Uterus (tissue), 4 donors: ENCODE results near the gene ST3GAL6. TPM values are rescaled to one million over a fixed set of nuclear protein-coding genes. Genes with fewer than 3 reads are reported as not detected.

Experiments used
- DNase-seq, 2 donors: peaks; one replicate each; pipeline ENCODE4 v3.0.0-alpha.2; 2019 to 2020
- H3K27ac ChIP-seq, 2 donors: fragments of 200-600 bp; sonication (generic); 1 replicate in 1 of 2; 2 replicates in 1 of 2; pipeline ENCODE4 v1.5.1; 2016 to 2018
- H3K27me3 ChIP-seq, 2 donors: fragments of 200-600 bp; sonication (generic); one replicate each; pipeline ENCODE4 v1.5.1; 2018 to 2019; ENCODE audit warnings: control low read depth in 1 of 2
- H3K36me3 ChIP-seq, 2 donors: fragments of 200-600 bp; sonication (generic); one replicate each; pipeline ENCODE4 v1.5.1; 2019; ENCODE audit warnings: control low read depth in 1 of 2
- H3K4me1 ChIP-seq, 2 donors: fragments of 200-600 bp; sonication (generic); one replicate each; pipeline ENCODE4 v1.5.1; 2018 to 2019; ENCODE audit warnings: control low read depth in 1 of 2
- H3K4me3 ChIP-seq, 2 donors: fragments of 200-600 bp; sonication (generic); 1 replicate in 1 of 2; 2 replicates in 1 of 2; pipeline ENCODE4 v1.5.1; 2018 to 2019; ENCODE audit warnings: mild to moderate bottlenecking in 1 of 2
- H3K9me3 ChIP-seq, 2 donors: fragments of 200-600 bp; sonication (generic); one replicate each; pipeline ENCODE4 v1.5.1; 2019; ENCODE audit warnings: control low read depth in 1 of 2
- CTCF ChIP-seq, 4 experiments: fragments of 200-600 bp in 2 of 4; fragments of 450-650 bp in 2 of 4; sonication (generic) in 2 of 4; IDR thresholded peaks; one replicate each; pipeline ENCODE4 v1.5.1; 2016 to 2019; ENCODE audit warnings: antibody characterized with exemption in 4 of 4, mild to moderate bottlenecking in 2 of 4, moderate library complexity in 1 of 4
- POLR2A ChIP-seq, 2 donors: fragments of 450-650 bp; IDR thresholded peaks; one replicate each; pipeline ENCODE4 v1.6.1; 2016; ENCODE audit warnings: antibody characterized with exemption in 2 of 2, mild to moderate bottlenecking in 1 of 2, moderate library complexity in 1 of 2
- intact Hi-C: fragments of 100-400 bp; cut with DNase I; formaldehyde crosslinking; loops from one replicate; pipeline ENCODE4 v1.15.1; 2023; ENCODE audit warnings: low total_unique reads
- total RNA-seq, 4 donors: library from RNA; depleted of rRNA in 3 of 4; stranded (reverse); fragments of >200 nt in 3 of 4; gene quantifications; one replicate each; pipeline versions ENCODE4 v1.1.0 to v1.2.4, GENCODE V29; 2014 to 2023
- donor health status: DM: yes; HTN: yes; CAD: no.

The ST3GAL6 gene
- total RNA-seq, 4 donors from 2014 or later, result 1.8 to 14.9 (median 9.6) TPM

DNA sequence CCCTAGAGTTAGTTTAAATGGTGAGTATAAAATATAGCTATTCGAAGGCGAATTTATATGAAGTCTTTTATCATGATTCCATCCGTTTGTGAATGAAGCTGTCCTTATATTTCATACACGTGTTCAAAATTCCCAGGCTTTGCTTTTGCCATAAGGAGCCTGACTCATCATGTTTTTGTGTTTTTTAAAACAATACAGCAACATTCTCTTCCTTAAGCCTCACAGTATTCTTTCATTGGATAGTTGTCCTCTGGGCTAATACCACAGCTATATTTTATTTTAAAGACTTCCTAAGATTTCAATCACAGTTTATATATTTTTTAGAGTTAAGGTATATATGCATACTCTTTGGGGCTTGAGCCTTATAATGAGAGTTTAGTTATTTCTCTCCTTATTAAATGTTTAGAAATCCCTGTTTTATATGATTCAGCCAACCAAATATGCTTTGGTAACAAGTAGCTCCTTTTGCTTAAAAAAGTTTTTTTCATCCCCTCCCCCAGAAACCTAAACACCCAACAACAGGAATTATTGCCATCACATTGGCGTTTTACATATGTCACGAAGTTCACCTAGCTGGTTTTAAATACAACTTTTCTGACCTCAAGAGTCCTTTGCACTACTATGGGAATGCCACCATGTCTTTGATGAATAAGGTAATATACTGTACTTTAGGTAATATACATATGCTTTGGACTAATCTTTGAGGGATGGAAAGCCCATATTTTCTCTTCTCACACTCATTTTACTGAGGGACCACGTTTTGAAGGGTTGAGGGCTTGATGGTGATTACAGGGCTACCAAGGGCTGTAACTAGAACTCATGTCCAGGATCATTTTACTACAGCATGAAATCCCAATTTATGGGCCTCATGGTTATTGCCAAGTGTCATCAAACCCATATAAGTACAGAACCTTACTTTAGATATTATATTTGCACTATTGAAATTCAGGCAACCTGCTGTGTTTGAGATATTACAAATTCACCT is 28.5 kb downstream of the ST3GAL6 start:
- H3K27ac ChIP-seq, result no peak overlapping the region
- H3K4me3 ChIP-seq, result no peak overlapping the region
- no peaks in the 10 kb centered on the region for H3K36me3 ChIP-seq
- no peaks in the 10 kb centered on the region for H3K27me3 ChIP-seq
- no peak for TF ChIP-seq POLR2A (IDR thresholded peaks at IDR 0.05)
- no peak for TF ChIP-seq CTCF (IDR thresholded peaks at IDR 0.05)
- no peaks in the 10 kb centered on the region for H3K4me1 ChIP-seq
- no peaks in the 10 kb centered on the region for H3K9me3 ChIP-seq
- no peak for DNase-seq
- intact Hi-C loops, result no loop called here

DNA sequence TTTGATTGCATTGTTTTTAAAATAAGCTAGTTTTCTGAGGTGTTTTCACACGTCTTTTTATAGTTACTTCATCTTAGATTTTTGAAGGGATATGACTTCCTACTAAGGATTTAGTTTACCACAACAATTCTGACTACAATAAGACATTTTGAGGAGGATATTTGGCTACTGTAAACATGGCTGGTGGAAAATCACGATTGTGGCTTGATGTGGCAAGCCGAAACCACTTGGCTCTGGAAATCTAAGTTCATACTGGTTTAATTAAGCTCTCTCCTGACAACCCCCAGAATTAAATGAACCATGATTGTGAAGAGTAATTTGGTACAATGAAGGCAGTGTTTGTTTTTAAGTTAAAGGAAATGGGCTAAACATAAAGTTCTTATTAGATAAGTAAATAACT is 30.8 kb downstream of the ST3GAL6 start:
- intact Hi-C loops, result no loop called here
- TF ChIP-seq POLR2A (IDR thresholded peaks at IDR 0.05), result no peak
- TF ChIP-seq CTCF (IDR thresholded peaks at IDR 0.05), result no peak

GRCh38 chr3:98796334-98796733 is 33.2 kb downstream of the ST3GAL6 start:
- intact Hi-C loops, result no loop called here
- Histone ChIP-seq H3K36me3 (no peaks in the 10 kb centered on the region), H3K4me1 (no peaks in the 10 kb centered on the region), H3K9me3 (no peaks in the 10 kb centered on the region), H3K27me3 (no peaks in the 10 kb centered on the region), H3K27ac (no peak overlapping the region), H3K4me3 (no peak overlapping the region)
- no peak for DNase-seq
- no peak for TF ChIP-seq CTCF (IDR thresholded peaks at IDR 0.05)
- no peak for TF ChIP-seq POLR2A (IDR thresholded peaks at IDR 0.05)

More for the DNA sequence above, 30.8 kb downstream of the ST3GAL6 start:
- no peak overlapping the region for H3K4me3 ChIP-seq
- no peaks in the 10 kb centered on the region for H3K27me3 ChIP-seq
- H3K4me1 ChIP-seq, result no peaks in the 10 kb centered on the region
- no peaks in the 10 kb centered on the region for H3K36me3 ChIP-seq
- no peak overlapping the region for H3K27ac ChIP-seq
- no peak for DNase-seq
- H3K9me3 ChIP-seq, result no peaks in the 10 kb centered on the region

DNA sequence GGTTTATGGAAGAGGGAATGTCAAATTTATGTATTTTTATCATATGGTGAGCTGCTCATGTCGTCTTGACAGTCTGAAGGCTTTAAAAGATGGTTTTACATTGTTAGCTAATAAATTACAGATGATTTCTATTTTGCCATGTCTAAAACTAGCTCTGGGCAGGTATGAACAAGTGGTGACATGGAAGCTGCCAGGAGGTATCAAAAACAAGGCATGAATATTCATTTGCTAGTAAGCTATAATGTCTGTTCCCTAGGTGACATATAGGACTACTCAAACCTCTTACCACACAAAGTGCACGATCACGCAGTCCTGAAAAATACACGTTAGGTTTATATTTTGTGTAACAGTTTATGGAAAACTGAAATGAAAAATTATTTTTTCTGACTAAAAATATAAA is 34.8 kb downstream of the ST3GAL6 start:
- intact Hi-C loops, result no loop called here
- Histone ChIP-seq H3K4me3 (no peak overlapping the region), H3K36me3 (no peaks in the 10 kb centered on the region), H3K4me1 (no peaks in the 10 kb centered on the region), H3K9me3 (no peaks in the 10 kb centered on the region), H3K27me3 (no peaks in the 10 kb centered on the region), H3K27ac (no peak overlapping the region)
- no peak for TF ChIP-seq CTCF (IDR thresholded peaks at IDR 0.05)
- TF ChIP-seq POLR2A (IDR thresholded peaks at IDR 0.05), result no peak
- no peak for DNase-seq

DNA sequence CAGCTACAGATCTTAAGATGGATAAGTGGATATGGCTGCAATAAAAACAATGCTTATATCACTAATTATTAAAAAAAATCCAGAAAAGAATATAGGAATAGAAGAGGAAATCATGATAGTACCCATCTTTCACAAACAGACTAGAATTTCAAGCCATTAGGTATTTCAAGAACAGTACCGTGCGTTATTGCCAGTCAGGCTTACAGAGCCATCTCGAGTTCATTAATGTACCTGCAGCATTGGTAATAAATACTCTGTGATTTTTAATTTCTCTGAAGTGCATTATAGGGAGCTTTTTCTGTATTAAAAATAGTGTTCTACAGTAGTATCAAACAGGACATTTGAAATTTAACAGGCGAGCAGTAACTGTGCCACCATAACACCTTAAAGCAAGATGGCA is 35.7 kb downstream of the ST3GAL6 start:
- no peak overlapping the region for H3K4me3 ChIP-seq
- TF ChIP-seq POLR2A (IDR thresholded peaks at IDR 0.05), result no peak
- no peak for TF ChIP-seq CTCF (IDR thresholded peaks at IDR 0.05)
- no peaks in the 10 kb centered on the region for H3K36me3 ChIP-seq
- H3K4me1 ChIP-seq, result no peaks in the 10 kb centered on the region
- H3K9me3 ChIP-seq, result no peaks in the 10 kb centered on the region
- no peak overlapping the region for H3K27ac ChIP-seq
- H3K27me3 ChIP-seq, result no peaks in the 10 kb centered on the region
- intact Hi-C loops, result no loop called here
- DNase-seq, result no peak
